GM12878 (cell line): Measurements from ENCODE around the gene WWTR1. TPM values are rescaled to one million over a fixed set of nuclear protein-coding genes. Genes with fewer than 3 reads are reported as not detected.

Source experiments
- ATAC-seq: fragments of 200-7000 bp; cut with Tn5 transposase; 3 replicates; pipeline ENCODE4 v1.9.1; 2020; ENCODE audit warnings: mild to moderate bottlenecking, moderate library complexity
- BruUV-seq: library from RNA; stranded (reverse); fragments of 400-500 nt; replicated peaks from 2 replicates; lab custom pipeline; 2021; lab: Mats Ljungman, UMichigan
- CTCF ChIA-PET: fragments of 300-600 bp; sonication (Branson Sonifier 250); formaldehyde crosslinking; extraction: SDS; loops from one replicate; lab custom pipeline; 2021; ENCODE audit warnings: inconsistent platforms; lab: Yijun Ruan, JAX
- POLR2A ChIA-PET: fragments of 350-600 bp; formaldehyde crosslinking; extraction: SDS; loops from one replicate; lab custom pipeline; 2021; ENCODE audit warnings: inconsistent platforms; lab: Charles Lee
- RAD21 ChIA-PET: fragments of 300-600 bp; sonication (Branson Sonifier 250); formaldehyde crosslinking; loops from one replicate; lab custom pipeline; 2023; ENCODE audit warnings: antibody characterized with exemption; ENCODE audit not compliant: unreplicated experiment; lab: Charles Lee
- SMC1A ChIA-PET: fragments of 300-600 bp; sonication (Branson Sonifier 250); formaldehyde crosslinking; loops from one replicate; lab custom pipeline; 2023; ENCODE audit not compliant: unreplicated experiment, uncharacterized antibody; lab: Charles Lee
- DNase-seq: peaks from one replicate; pipeline ENCODE4 v3.0.0-alpha.2; 2011; ENCODE audit warnings: low read depth, low spot score
- FAIRE-seq: peaks from 3 replicates; lab custom pipeline; 2011; peaks lifted over from hg19 to GRCh38; lab: Jason Lieb, UNC
- H2AFZ ChIP-seq: 2 replicates; pipeline ENCODE4 v1.6.0; 2011; ENCODE audit warnings: low read depth, low read length, control low read depth; ENCODE audit not compliant: control insufficient read depth
- H3K27ac ChIP-seq: 2 replicates; pipeline ENCODE4 v1.5.1; 2011; ENCODE audit warnings: control low read depth; ENCODE audit not compliant: control insufficient read depth, insufficient read depth
- H3K27me3 ChIP-seq, 2 experiments: replicated peaks in 1 of 2; 2 replicates each; pipeline versions ENCODE4 v1.6.0 to v1.6.1; 2011; ENCODE audit warnings: low read length in 1 of 2; ENCODE audit not compliant: control insufficient read depth in 2 of 2, insufficient read depth in 2 of 2
- H3K36me3 ChIP-seq, 2 experiments: 2 replicates each; pipeline ENCODE4 v1.5.1; 2011; ENCODE audit warnings: low read length in 1 of 2; ENCODE audit not compliant: control insufficient read depth in 2 of 2, insufficient read depth in 2 of 2
- H3K4me1 ChIP-seq: 2 replicates; pipeline ENCODE4 v1.6.1; 2011; ENCODE audit warnings: mild to moderate bottlenecking, low read length, moderate library complexity, mixed read lengths; ENCODE audit not compliant: control insufficient read depth, insufficient read depth
- H3K4me2 ChIP-seq: 2 replicates; pipeline ENCODE4 v1.6.0; 2011; ENCODE audit warnings: control low read depth; ENCODE audit not compliant: control insufficient read depth, insufficient read depth
- H3K4me3 ChIP-seq: fragments of 200-600 bp; sonication (generic); 2 replicates; pipeline ENCODE4 v1.5.1; 2016
- H3K79me2 ChIP-seq: 2 replicates; pipeline ENCODE4 v1.6.0; 2011; ENCODE audit warnings: low read length; ENCODE audit not compliant: control insufficient read depth, insufficient read depth
- H3K9ac ChIP-seq: 2 replicates; pipeline ENCODE4 v1.8.0; 2011; ENCODE audit warnings: low read length, control low read depth, mixed read lengths; ENCODE audit not compliant: control insufficient read depth, insufficient read depth
- H3K9me3 ChIP-seq: replicated peaks from 3 replicates; pipeline ENCODE4 v1.5.1; 2011; ENCODE audit warnings: mild to moderate bottlenecking, low read length; ENCODE audit not compliant: control insufficient read depth, insufficient read depth
- H4K20me1 ChIP-seq: 2 replicates; pipeline ENCODE4 v1.6.0; 2011; ENCODE audit not compliant: control insufficient read depth, insufficient read depth
- ETV6 ChIP-seq, 2 experiments: fragments of 450-650 bp in 1 of 2; IDR thresholded peaks in 1 of 2; conservative IDR thresholded peaks in 1 of 2; 2 replicates each; pipeline ENCODE4 v1.6.1; 2014; ENCODE audit warnings: antibody characterized with exemption in 1 of 2, borderline replicate concordance in 1 of 2, low read depth in 1 of 2, mild to moderate bottlenecking in 1 of 2, moderate library complexity in 1 of 2
- HDGF ChIP-seq: fragments of 450-650 bp; IDR thresholded peaks from 2 replicates; pipeline ENCODE4 v1.6.1; 2016; ENCODE audit warnings: antibody characterized with exemption
- IKZF1 ChIP-seq: fragments of 450-650 bp; conservative IDR thresholded peaks from 2 replicates; pipeline ENCODE4 v1.6.1; 2017; ENCODE audit warnings: antibody characterized with exemption, mild to moderate bottlenecking
- JUND ChIP-seq: IDR thresholded peaks from 2 replicates; pipeline ENCODE4 v1.6.1; 2012; ENCODE audit warnings: low read depth, mild to moderate bottlenecking, low read length, improper control_type of control experiment, moderate library complexity
- RELA ChIP-seq: fragments of 450-650 bp; IDR thresholded peaks from 2 replicates; pipeline ENCODE4 v1.8.0; 2014; ENCODE audit warnings: borderline replicate concordance; ENCODE audit not compliant: partially characterized antibody
- TCF7 ChIP-seq: IDR thresholded peaks from 2 replicates; pipeline ENCODE4 v1.6.1; 2014; ENCODE audit warnings: antibody characterized with exemption, borderline replicate concordance
- WGBS: methylation state at CpG from one replicate; pipeline ENCODE4 v1.1.6; 2016; ENCODE audit warnings: low lambda C conversion rate; ENCODE audit not compliant: insufficient replicate concordance, insufficient coverage; ENCODE audit errors: missing lambda C conversion rate; 5-methylcytosine and 5-hydroxymethylcytosine counted together
- in situ Hi-C: fragments of 300-500 bp; cut with MboI; formaldehyde crosslinking; loops from 9 replicates; pipeline ENCODE4 v1.14.3; 2018; ENCODE audit warnings: mixed read lengths
- intact Hi-C: fragments of 100-400 bp; cut with micrococcal nuclease; formaldehyde crosslinking; loops from one replicate; pipeline ENCODE4 v1.14.2; 2022; ENCODE audit not compliant: unreplicated experiment
- polyA plus RNA-seq, 11 experiments: library from polyadenylated mRNA; depleted of rRNA in 4 of 11; unstranded in 6 of 11; stranded (reverse) in 5 of 11; fragments of >200 nt; fragmentation: Nextera tagmentation in 4 of 11; fragmentation: Illumina TruSeq in 1 of 11; extraction: Ambion mirVana in 4 of 11; extraction: Trizol in 1 of 11; gene quantifications; 1 replicate in 1 of 11; 2 replicates in 10 of 11; pipeline versions ENCODE4 v1.2.1 to v1.2.3, GENCODE V29; 2011 to 2016; ENCODE audit warnings: inconsistent platforms in 2 of 11, missing spikeins in 2 of 11, low read depth in 1 of 11
- total RNA-seq, 4 experiments: library from RNA; depleted of rRNA in 3 of 4; stranded (reverse); fragments of >200 nt in 3 of 4; fragmentation: Illumina TruSeq in 1 of 4; extraction: Trizol in 1 of 4; gene quantifications; 2 replicates each; pipeline versions ENCODE4 v1.2.1 to v1.2.3, GENCODE V29; 2013 to 2021
- TF ChIP-seq, protein P1 (sequence below): fragments of 450-650 bp; IDR thresholded peaks from 2 replicates; pipeline ENCODE4 v1.6.1; 2017; ENCODE audit warnings: mild to moderate bottlenecking
- TF ChIP-seq, protein P2 (sequence below): fragments of 450-650 bp; IDR thresholded peaks from 2 replicates; pipeline ENCODE4 v1.6.1; 2018; ENCODE audit warnings: mild to moderate bottlenecking, low read depth, moderate library complexity; ENCODE audit not compliant: partially characterized antibody
- TF ChIP-seq, protein P3 (sequence below): fragments of 450-650 bp; IDR thresholded peaks from 2 replicates; pipeline ENCODE4 v1.6.1; 2016; ENCODE audit warnings: mild to moderate bottlenecking
- TF ChIP-seq, protein P4 (sequence below): IDR thresholded peaks from 2 replicates; pipeline ENCODE4 v1.6.1; 2012; ENCODE audit warnings: improper control_type of control experiment, low read depth, low read length; ENCODE audit not compliant: insufficient replicate concordance

The WWTR1 gene
- total and polyA plus RNA-seq, 10 of the 15 experiments (the other 5 are each of a cell fraction or from before 2014, with no cell fraction given) = 2.5 to 18.5 (median 5.8) TPM

DNA sequence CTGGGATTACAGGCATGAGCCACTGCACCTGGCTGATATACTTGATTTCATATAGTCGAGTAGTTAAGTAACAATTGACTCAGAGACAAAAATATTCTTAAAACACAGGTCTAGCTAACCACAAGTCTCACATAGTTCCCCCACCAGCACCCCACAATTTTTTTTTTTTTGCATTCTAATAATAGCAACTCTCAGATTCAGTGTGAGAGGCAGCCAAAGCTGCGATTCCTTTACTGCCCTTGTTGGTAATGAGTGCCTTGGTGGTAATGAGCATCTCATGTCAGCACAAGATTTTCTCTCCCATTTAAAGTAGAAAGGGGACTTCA lies 72.5 kb downstream of the WWTR1 start:
- no peaks in the 10 kb centered on the region for H3K36me3 ChIP-seq
- DNase-seq (peak; percentile 90), ATAC-seq (peak; percentile 82), FAIRE-seq (peak; percentile 41)
- no peak overlapping the region for H2AFZ ChIP-seq
- no peaks in the 10 kb centered on the region for H3K27me3 ChIP-seq
- in situ Hi-C loops (loop anchor here (25.0 kb wide), 1 partner anchor 1273 kb away; no protein-coding TSS in a partner anchor), intact Hi-C loops (loop anchor here (1.0 kb wide), 2 partner anchors 17 to 69 kb away; no protein-coding TSS in a partner anchor)
- RAD21 ChIA-PET = interaction anchor here (0.6 to 6.5 kb wide), 10 partner anchors 10 to 73 kb away, joined by 3 to 77 read pairs (median 6); partner anchors contain the start of gene WWTR1
- H3K4me3 ChIP-seq = no peak overlapping the region
- SMC1A ChIA-PET = interaction anchor here (0.5 to 7.2 kb wide), 7 partner anchors 9 to 74 kb away, joined by 3 to 197 read pairs (median 4); no protein-coding TSS in a partner anchor
- peaks cover 51% of the 10 kb centered on the region for H3K4me1 ChIP-seq
- BruUV-seq = no TSS peak
- H3K9me3 ChIP-seq = no peaks in the 10 kb centered on the region
- H3K79me2 ChIP-seq = peaks cover 2% of the 10 kb centered on the region
- H3K4me2 ChIP-seq = peak overlapping the region; percentile 53; the same call in 1 of the 2 replicates
- H4K20me1 ChIP-seq = no peaks in the 10 kb centered on the region
- POLR2A ChIA-PET = interaction anchor here (0.9 to 8.3 kb wide), 6 partner anchors 9 to 73 kb away, joined by 3 to 87 read pairs (median 8); partner anchors contain the start of gene WWTR1
- peak overlapping the region; percentile 70; the same call in 1 of the 2 replicates for H3K27ac ChIP-seq
- WGBS = 0% methylated on average over 2 of the region's 2 CpGs
- CTCF ChIA-PET = interaction anchor here (0.7 to 12.3 kb wide), 3 partner anchors 10 to 15 kb away, joined by 3 to 147 read pairs (median 87); no protein-coding TSS in a partner anchor
- H3K9ac ChIP-seq = no peak overlapping the region
- TF ChIP-seq, protein P1, sequence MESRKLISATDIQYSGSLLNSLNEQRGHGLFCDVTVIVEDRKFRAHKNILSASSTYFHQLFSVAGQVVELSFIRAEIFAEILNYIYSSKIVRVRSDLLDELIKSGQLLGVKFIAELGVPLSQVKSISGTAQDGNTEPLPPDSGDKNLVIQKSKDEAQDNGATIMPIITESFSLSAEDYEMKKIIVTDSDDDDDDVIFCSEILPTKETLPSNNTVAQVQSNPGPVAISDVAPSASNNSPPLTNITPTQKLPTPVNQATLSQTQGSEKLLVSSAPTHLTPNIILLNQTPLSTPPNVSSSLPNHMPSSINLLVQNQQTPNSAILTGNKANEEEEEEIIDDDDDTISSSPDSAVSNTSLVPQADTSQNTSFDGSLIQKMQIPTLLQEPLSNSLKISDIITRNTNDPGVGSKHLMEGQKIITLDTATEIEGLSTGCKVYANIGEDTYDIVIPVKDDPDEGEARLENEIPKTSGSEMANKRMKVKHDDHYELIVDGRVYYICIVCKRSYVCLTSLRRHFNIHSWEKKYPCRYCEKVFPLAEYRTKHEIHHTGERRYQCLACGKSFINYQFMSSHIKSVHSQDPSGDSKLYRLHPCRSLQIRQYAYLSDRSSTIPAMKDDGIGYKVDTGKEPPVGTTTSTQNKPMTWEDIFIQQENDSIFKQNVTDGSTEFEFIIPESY = peak; percentile 39; the same call in 1 of the 2 replicates
- TF ChIP-seq RELA = peak; percentile 39
- TF ChIP-seq, protein P2, sequence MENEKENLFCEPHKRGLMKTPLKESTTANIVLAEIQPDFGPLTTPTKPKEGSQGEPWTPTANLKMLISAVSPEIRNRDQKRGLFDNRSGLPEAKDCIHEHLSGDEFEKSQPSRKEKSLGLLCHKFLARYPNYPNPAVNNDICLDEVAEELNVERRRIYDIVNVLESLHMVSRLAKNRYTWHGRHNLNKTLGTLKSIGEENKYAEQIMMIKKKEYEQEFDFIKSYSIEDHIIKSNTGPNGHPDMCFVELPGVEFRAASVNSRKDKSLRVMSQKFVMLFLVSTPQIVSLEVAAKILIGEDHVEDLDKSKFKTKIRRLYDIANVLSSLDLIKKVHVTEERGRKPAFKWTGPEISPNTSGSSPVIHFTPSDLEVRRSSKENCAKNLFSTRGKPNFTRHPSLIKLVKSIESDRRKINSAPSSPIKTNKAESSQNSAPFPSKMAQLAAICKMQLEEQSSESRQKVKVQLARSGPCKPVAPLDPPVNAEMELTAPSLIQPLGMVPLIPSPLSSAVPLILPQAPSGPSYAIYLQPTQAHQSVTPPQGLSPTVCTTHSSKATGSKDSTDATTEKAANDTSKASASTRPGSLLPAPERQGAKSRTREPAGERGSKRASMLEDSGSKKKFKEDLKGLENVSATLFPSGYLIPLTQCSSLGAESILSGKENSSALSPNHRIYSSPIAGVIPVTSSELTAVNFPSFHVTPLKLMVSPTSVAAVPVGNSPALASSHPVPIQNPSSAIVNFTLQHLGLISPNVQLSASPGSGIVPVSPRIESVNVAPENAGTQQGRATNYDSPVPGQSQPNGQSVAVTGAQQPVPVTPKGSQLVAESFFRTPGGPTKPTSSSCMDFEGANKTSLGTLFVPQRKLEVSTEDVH = no peak
- no peak for TF ChIP-seq JUND
- TF ChIP-seq, protein P3, sequence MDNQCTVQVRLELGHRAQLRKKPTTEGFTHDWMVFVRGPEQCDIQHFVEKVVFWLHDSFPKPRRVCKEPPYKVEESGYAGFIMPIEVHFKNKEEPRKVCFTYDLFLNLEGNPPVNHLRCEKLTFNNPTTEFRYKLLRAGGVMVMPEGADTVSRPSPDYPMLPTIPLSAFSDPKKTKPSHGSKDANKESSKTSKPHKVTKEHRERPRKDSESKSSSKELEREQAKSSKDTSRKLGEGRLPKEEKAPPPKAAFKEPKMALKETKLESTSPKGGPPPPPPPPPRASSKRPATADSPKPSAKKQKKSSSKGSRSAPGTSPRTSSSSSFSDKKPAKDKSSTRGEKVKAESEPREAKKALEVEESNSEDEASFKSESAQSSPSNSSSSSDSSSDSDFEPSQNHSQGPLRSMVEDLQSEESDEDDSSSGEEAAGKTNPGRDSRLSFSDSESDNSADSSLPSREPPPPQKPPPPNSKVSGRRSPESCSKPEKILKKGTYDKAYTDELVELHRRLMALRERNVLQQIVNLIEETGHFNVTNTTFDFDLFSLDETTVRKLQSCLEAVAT = peak; percentile 89
- 0 out of 2 replicates have a peak, but pooled peaks have one; percentile 54 for TF ChIP-seq TCF7
- TF ChIP-seq, protein P4, sequence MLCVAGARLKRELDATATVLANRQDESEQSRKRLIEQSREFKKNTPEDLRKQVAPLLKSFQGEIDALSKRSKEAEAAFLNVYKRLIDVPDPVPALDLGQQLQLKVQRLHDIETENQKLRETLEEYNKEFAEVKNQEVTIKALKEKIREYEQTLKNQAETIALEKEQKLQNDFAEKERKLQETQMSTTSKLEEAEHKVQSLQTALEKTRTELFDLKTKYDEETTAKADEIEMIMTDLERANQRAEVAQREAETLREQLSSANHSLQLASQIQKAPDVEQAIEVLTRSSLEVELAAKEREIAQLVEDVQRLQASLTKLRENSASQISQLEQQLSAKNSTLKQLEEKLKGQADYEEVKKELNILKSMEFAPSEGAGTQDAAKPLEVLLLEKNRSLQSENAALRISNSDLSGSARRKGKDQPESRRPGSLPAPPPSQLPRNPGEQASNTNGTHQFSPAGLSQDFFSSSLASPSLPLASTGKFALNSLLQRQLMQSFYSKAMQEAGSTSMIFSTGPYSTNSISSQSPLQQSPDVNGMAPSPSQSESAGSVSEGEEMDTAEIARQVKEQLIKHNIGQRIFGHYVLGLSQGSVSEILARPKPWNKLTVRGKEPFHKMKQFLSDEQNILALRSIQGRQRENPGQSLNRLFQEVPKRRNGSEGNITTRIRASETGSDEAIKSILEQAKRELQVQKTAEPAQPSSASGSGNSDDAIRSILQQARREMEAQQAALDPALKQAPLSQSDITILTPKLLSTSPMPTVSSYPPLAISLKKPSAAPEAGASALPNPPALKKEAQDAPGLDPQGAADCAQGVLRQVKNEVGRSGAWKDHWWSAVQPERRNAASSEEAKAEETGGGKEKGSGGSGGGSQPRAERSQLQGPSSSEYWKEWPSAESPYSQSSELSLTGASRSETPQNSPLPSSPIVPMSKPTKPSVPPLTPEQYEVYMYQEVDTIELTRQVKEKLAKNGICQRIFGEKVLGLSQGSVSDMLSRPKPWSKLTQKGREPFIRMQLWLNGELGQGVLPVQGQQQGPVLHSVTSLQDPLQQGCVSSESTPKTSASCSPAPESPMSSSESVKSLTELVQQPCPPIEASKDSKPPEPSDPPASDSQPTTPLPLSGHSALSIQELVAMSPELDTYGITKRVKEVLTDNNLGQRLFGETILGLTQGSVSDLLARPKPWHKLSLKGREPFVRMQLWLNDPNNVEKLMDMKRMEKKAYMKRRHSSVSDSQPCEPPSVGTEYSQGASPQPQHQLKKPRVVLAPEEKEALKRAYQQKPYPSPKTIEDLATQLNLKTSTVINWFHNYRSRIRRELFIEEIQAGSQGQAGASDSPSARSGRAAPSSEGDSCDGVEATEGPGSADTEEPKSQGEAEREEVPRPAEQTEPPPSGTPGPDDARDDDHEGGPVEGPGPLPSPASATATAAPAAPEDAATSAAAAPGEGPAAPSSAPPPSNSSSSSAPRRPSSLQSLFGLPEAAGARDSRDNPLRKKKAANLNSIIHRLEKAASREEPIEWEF = peak; percentile 47
- TF ChIP-seq IKZF1 = peak; percentile 87
- TF ChIP-seq HDGF = no peak; the same call in 1 of the 2 replicates
- TF ChIP-seq ETV6 (conservative IDR thresholded peaks at IDR 0.05 in 1 of 2, IDR thresholded peaks at IDR 0.05 in 1 of 2; ENCODE audit: borderline replicate concordance in 1 of 2, low read depth in 1 of 2) = peak in 1 of 2 experiments; percentile 78; a peak in 2 of 4 replicates
